ENCODE data around the gene RYR2. TPM values are rescaled to one million over a fixed set of nuclear protein-coding genes. Genes with fewer than 3 reads are reported as not detected.

The RYR2 gene
- total RNA-seq, 1 donor from 2014 or later: 4.8 TPM

GRCh38 chr1:237007147-237007881, 34.7 kb upstream of the RYR2 start:
- Histone ChIP-seq H3K27ac (no peak overlapping the region), H3K36me3 (no peaks in the 10 kb centered on the region), H3K27me3 (ENCODE audit: low read depth) (no peaks in the 10 kb centered on the region), H3K4me3 (no peak overlapping the region), H3K9me3 (no peaks in the 10 kb centered on the region), H3K4me1 (no peaks in the 10 kb centered on the region)
- intact Hi-C loops (cut with DNase I): no loop called here
- TF ChIP-seq CTCF (IDR thresholded peaks at IDR 0.05): no peak
- DNase-seq (no peak), ATAC-seq (no peak)

DNA sequence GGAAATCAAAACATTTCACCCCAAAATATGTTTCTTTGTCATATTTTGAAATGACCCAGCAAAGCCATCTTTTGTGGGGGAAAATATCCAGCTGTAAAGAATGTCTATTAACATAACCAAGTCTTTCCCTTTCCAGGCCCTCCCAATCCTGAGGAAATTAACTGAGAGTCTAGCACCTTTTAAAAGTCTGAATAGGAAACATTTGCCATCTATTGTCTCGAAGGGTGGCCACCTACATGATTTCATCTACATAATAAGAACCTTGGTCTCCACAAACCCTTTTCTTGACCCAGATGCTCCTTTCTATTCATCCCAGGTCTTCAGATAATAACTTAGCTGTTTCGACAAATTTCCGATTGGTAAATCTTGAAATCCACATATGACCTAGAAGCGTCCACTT, 32.4 kb upstream of the RYR2 start:
- Histone ChIP-seq H3K27me3 (ENCODE audit: low read depth) (no peaks in the 10 kb centered on the region), H3K27ac (no peak overlapping the region), H3K36me3 (no peaks in the 10 kb centered on the region), H3K9me3 (no peaks in the 10 kb centered on the region), H3K4me1 (no peaks in the 10 kb centered on the region), H3K4me3 (no peak overlapping the region)
- DNase-seq (no peak), ATAC-seq (no peak)
- no peak for TF ChIP-seq CTCF (IDR thresholded peaks at IDR 0.05)
- intact Hi-C loops (cut with DNase I): no loop called here

DNA sequence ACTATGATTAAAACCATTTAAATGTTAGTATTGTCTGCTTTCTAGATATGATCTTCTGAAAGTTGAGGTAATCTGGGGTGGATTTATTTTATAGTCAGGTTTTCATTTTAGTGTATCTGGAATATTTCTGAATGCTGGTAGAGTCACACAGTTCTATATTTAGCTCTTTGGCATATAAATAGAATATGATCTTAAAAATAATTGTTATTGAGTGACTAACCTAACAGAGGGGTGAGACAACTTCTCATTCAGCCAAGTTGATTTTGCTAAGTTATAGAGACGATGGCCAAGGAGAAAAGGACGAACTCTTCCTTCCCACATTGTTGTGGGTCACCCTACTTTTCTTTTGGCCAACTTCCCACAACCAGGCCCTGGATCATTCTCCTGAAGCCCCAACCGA, 30.6 kb upstream of the RYR2 start:
- H3K27me3 ChIP-seq (ENCODE audit: low read depth): no peaks in the 10 kb centered on the region
- no peak for ATAC-seq

GRCh38 chr1:237012361-237012760, 29.6 kb upstream of the RYR2 start:
- Histone ChIP-seq H3K9me3 (no peaks in the 10 kb centered on the region), H3K4me3 (no peak overlapping the region), H3K4me1 (no peaks in the 10 kb centered on the region), H3K36me3 (no peaks in the 10 kb centered on the region), H3K27me3 (ENCODE audit: low read depth) (no peaks in the 10 kb centered on the region), H3K27ac (peak overlapping the region; percentile 63)
- intact Hi-C loops (cut with DNase I): no loop called here
- TF ChIP-seq CTCF (IDR thresholded peaks at IDR 0.05): no peak
- ATAC-seq (no peak), DNase-seq (no peak)

More for the DNA sequence above, 30.6 kb upstream of the RYR2 start:
- H3K4me1 ChIP-seq: no peaks in the 10 kb centered on the region
- TF ChIP-seq CTCF (IDR thresholded peaks at IDR 0.05): no peak
- no peak overlapping the region for H3K4me3 ChIP-seq
- H3K9me3 ChIP-seq: no peaks in the 10 kb centered on the region
- no peak for DNase-seq
- intact Hi-C loops (cut with DNase I): no loop called here
- H3K27ac ChIP-seq: no peak overlapping the region
- no peaks in the 10 kb centered on the region for H3K36me3 ChIP-seq

DNA sequence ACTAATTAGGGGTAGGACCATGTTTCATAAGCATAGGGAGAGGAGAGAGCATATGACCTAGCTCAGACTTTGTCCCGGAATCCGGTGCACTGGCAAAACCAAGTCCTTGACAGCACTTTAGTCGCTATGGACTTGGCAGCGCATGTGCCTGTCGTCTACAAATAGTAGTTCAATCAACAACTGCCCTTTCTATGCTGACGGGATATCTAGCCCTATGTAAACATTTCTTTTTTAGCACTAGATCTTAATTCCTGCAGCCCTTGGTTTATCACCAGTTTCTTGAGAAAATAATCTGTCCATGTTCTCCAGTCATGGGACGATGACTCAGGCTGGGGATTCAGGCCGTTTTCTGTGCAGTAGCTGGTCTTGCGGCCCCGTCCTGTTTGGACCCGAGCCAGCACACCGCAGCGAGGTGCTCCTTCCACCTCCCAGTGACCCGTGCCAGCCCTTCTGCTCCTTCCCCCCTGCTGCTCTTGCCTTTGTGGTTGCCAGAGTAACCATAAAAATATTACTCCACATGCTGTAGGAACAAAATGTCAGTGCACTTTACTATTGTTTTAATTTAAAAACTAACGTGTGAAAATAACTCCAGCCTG, 29.1 kb upstream of the RYR2 start:
- intact Hi-C loops (cut with DNase I): no loop called here
- Histone ChIP-seq H3K27me3 (ENCODE audit: low read depth) (no peaks in the 10 kb centered on the region), H3K9me3 (no peaks in the 10 kb centered on the region), H3K4me3 (peak overlapping the region; percentile 22), H3K4me1 (no peaks in the 10 kb centered on the region), H3K36me3 (no peaks in the 10 kb centered on the region), H3K27ac (peak overlapping the region; percentile 63)
- TF ChIP-seq CTCF (IDR thresholded peaks at IDR 0.05): no peak
- ATAC-seq: peak; percentile 92 to 93
- DNase-seq: peak; percentile 84

All from lower lobe of right lung (tissue), 2 donors.